OCI-LY1 (cell line): Measurements from ENCODE around the gene EFHD2.

ENCODE experiments used
- CTCF ChIP-seq: fragments of 200-600 bp; sonication (generic), shearing (Covaris generic); IDR thresholded peaks from 2 replicates; pipeline ENCODE4 v1.5.1; 2017; ENCODE audit warnings: mild to moderate bottlenecking, antibody characterized with exemption, low read length, moderate library complexity, mixed read lengths
- EZH2 ChIP-seq: fragments of 200-600 bp; sonication (generic), shearing (Covaris generic); IDR thresholded peaks from 2 replicates; pipeline ENCODE4 v1.8.0; 2017; ENCODE audit warnings: borderline replicate concordance, mixed run types, mild to moderate bottlenecking, antibody characterized with exemption, low read length, moderate library complexity, mixed read lengths

GRCh38 chr1:15397236-15397635 is 12.5 kb upstream of the EFHD2 start:
- TF ChIP-seq CTCF (no peak), EZH2 (no peak)
